Activated T-cell treated with anti-CD3 and anti-CD28 coated beads for 24 hours (primary cell): ENCODE results near the gene ZNF622.
"Not testable (repeated sequence)": the region's sequence is repeated elsewhere in the genome, so short reads cannot be mapped to it uniquely, and the experiment has no call there.

Experiments used
- DNase-seq: peaks from one replicate; pipeline ENCODE4 v3.0.0-alpha.2; 2020; ENCODE audit warnings: low read depth

Gene ZNF622

GRCh38 chr5:16480821-16481538, 15.4 kb upstream of the ZNF622 start:
- DNase-seq, result no peak

GRCh38 chr5:16480144-16480543, 14.5 kb upstream of the ZNF622 start:
- DNase-seq, result no peak

GRCh38 chr5:16477541-16477940, 11.9 kb upstream of the ZNF622 start:
- no peak for DNase-seq

DNA sequence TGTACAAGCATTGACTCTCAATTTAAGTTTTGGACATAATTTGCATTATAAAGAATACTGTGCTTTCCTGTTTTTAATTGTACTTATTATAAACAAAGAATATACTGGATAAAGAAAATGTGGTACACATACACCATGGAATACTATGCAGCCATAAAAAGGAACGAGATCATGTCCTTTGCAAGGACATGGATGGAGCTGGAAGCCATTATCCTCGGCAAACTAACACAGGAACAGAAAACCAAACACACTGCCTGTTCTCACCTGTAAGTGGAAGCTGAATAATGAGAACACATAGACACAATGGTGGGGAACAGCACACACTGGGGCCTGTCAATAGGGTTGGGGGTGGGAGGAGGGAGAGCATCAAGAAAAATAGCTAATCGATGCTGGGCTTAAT, 10.8 kb upstream of the ZNF622 start:
- DNase-seq, result not testable (repeated sequence)

GRCh38 chr5:16471387-16471786, 5.8 kb upstream of the ZNF622 start:
- DNase-seq, result no peak

DNA sequence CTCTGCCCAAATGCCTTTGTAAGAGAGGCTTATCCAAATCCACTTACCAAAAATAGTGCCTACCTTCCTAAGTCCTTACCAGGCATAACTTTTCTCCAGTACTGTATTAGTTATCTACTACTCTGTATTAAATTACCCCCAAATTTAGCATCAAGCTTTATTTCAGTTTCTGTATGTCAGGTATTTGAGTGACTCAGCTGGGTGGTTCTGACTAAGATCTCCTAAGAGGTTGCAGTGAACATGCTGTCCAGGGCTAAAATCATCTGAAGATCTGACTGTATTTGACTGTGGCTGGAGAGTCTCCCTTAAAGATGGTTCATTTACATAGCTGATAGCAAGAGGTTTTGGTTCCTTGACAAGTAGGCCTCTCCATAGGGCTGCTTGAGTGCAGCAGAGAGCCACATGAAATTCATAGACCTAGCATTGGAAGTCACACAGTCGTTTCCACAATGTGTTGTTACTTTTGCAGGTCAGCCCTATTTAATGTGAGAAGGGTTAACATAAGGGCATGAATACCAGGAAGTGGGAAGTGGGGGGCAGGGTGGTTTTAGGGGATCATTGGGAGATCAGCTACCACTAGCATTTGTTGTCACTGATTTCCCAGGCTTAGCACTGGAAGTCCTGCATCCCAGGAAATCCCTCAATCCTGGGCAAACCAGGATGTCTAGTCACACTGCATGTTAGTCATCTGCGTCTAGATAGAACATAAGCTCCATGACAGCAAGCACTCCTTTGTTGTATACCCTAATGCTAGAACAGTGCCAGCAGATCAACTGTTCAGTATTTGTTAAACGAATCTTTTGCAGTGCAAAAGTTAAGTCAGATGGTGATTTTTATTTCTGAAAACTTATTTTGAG, 2.0 kb upstream of the ZNF622 start:
- no peak for DNase-seq

DNA sequence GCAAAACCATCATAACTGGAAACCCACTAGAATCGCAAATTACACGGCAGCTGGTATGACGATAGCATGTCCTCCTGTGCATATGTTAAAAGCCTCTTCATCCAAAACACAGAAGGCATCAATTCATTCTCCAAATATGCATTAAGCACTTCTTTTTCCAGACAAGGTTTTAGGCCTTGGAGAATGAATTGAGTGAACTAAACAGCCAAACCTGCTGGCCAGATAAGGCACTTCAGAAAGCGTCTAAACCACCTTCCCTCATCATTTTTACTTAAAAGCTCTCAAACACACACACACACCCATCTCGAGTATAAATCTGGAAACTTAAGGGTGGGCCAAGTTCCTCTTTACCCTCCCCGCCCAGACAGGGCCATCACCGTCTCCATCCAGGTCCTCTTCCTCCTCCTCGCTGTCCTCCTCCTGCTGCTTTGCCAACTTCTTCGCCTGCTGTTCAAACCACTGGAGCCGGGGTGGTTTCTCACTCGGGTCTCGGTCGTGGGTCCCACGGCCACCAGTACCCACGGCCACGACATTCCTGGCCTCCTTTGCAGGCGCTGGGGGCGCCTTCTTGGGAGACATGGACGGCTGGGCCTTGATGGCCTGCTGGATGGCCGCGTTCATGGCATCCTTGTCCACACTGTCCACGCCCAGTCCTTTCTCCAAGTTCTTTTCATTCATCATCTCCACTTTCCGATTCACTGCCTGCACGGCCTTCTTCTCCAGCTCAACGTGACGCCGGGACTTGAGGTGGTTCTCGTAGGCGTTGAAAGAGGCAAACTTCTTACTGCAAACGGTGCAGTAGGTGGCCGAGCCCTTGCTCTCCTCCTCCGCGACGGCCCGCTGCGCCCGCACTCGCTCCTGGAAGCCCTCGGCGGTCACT, 696 bp downstream of the ZNF622 start:
- DNase-seq, result no peak

GRCh38 chr5:16464231-16464630, 1.4 kb downstream of the ZNF622 start:
- DNase-seq, result no peak

- no peak for DNase-seq
Measured at GRCh38 chr5:16461782-16462181, 3.8 kb downstream of the ZNF622 start.

DNA sequence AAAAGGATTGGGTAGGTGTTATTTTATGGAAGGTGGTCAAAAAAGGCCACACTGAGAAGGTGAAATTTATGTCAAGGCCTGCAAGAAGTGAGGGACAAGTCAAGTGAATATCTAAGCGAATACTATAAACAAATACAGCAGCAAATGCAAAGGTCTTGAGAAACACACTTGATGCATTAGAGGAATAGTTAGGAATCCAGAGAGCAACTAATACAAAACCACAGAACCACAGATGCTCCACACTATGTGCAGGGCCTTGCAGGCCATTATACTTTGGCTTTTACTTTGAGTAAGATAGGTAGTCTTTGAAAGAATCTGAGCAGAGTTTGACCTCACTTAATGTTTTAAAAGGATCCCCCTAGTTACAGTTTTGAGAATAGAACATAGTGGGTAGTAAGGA, 4.6 kb downstream of the ZNF622 start:
- DNase-seq, result no peak

DNA sequence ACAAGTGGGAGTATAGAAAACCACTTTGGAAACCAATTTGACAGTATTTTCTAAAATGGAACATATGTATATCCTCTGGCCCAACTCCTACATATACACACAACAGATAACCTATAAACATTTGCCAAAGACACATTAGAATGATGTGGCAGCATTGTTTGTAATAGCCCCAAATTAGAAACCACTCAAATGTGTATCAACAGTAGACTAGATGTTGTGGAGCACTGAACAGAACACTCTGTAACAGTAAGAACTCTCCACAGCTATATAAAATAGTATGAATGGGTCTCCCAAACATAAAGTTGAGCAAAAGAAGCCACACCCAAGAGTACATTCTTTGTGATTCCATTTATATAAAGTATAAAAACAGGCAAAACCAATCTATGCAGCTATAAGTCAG, 6.1 kb downstream of the ZNF622 start:
- DNase-seq, result no peak

- no peak for DNase-seq
Measured at GRCh38 chr5:16457853-16458252, 7.7 kb downstream of the ZNF622 start.

DNA sequence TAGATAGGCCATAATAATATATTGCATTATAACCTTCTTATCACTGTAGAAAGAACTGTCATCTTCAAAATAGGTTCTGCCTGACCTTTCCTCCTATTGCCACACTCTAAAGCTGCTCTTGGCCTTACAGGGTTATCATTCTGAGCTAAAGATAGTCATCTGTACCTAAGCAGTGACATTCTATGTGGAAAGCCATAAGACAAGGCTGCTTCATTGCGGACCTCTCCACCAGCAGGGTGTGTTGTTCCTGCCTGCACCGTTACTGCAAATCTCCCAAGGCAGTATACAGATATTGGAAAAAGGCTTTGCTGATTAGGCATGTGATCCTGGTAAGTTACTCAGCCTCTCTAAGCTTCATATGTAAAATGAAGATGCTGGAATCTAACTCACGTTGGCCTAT, 8.1 kb downstream of the ZNF622 start:
- DNase-seq, result no peak

- DNase-seq, result no peak
Measured at GRCh38 chr5:16456103-16456832, 9.3 kb downstream of the ZNF622 start.

- no peak for DNase-seq
Measured at GRCh38 chr5:16455668-16456067, 9.9 kb downstream of the ZNF622 start.

DNA sequence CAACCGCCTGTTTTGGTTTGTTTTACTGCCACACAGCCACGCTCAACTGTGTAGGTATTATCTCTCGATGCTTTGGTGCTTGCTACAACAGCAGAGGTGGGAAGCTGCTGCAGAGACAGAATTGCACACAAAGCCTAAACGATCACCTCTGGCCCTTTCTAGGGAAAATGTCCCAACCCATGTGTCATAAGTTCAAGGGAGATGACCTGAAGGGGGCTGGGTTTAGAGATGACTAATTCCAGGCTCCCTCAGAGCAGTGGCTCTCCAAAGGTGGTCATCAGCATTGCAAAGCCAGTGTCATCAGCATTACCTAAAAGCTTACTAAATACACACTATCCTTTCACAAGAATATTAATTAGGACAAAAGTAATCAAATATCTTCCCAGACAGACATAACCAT, 10.9 kb downstream of the ZNF622 start:
- DNase-seq, result no peak

DNA sequence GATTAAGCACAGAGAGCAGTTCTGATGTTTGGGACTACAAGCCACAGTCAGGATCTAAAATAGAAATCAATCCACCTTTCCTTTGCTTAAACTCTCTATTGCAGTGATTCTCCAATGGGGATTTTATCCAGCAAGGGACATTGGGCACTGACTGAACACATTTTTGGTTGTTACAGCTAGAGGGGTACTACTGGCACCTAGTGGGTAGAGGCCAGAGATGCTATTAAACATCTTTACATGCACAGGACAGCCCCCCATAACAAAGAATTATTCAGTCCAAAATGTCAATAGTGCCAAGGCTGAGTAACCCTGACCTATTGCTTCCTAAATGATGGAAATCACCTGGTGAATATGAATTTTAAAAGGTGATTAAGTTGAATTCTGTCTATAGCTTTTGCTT, 12.0 kb downstream of the ZNF622 start:
- no peak for DNase-seq

DNA sequence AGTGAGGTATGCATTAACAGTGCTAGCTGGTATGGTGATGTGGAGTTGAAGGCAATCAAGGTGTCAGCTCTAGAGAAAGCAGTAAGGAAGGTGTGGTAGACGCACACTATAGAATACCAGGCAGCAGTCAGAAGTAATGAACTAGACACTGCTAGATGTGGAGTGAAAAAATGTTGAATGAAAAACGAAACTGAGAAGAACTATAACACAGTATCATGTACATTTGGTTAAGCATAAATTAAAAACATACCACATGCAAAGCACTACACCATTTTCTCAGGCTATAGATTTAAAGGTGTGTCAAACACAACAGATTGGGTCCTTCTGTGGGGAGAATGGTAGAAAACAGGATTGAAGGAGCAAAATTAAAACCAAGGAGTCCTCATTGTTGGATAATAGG, 15.4 kb downstream of the ZNF622 start:
- no peak for DNase-seq

GRCh38 chr5:16446993-16447392, 18.6 kb downstream of the ZNF622 start:
- DNase-seq, result no peak

GRCh38 chr5:16437977-16438376, 27.6 kb downstream of the ZNF622 start:
- DNase-seq, result no peak

DNA sequence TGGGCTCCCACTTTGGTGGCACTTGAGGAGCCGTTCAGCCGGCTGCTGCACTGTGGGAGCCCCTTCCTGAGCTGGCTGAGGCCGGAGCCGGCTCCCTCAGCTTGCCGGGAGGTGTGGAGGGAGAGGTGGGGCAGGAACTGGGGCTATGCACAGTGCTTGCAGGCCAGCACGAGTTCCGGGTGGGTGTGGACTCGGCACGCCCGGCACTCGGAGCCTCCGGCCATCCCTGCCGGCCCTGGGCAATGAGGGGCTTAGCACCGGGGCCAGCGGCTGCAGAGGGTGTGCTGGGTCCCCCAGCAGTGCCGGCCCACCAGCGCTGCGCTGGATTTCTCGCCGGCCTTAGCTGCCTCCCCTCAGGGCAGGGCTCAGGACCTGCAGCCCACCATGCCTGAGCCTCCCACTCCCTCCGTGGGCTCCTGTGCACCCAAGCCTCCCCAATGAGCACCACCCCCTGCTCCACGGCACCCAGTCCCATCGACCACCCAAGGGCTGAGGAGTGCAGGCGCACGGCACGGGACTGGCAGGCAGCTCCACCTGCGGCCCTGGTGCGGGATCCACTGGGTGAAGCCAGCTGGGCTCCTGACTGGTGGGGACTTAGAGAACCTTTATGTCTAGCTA, 29.4 kb downstream of the ZNF622 start:
- not testable (repeated sequence) for DNase-seq
